Liver (tissue), 9 donors: ENCODE results near the gene TTBK1. TPM values are rescaled to one million over a fixed set of nuclear protein-coding genes. Genes with fewer than 3 reads are reported as not detected.
A peak's percentile ranks its signal among the peaks of the same experiment; 100 is the strongest.

Experiments used
- DNase-seq: peaks from one replicate; pipeline ENCODE4 v3.0.0-alpha.2; 2017; ENCODE audit warnings: low spot score
- H3K27ac ChIP-seq, 2 donors: one replicate each; pipeline ENCODE4 v1.7.0; 2013; ENCODE audit warnings: inconsistent platforms in 2 of 2, low read length in 2 of 2, control low read depth in 1 of 2, low read depth in 1 of 2, mild to moderate bottlenecking in 1 of 2
- H3K27me3 ChIP-seq, 4 donors: one replicate each; pipeline versions ENCODE4 v1.6.1 to v1.7.0; 2013; ENCODE audit warnings: low read length in 3 of 4, inconsistent platforms in 1 of 4, mild to moderate bottlenecking in 1 of 4, moderate library complexity in 1 of 4; ENCODE audit not compliant: control insufficient read depth in 4 of 4, insufficient read depth in 4 of 4
- H3K36me3 ChIP-seq, 4 donors: one replicate each; pipeline versions ENCODE4 v1.6.1 to v1.7.0; 2013; ENCODE audit warnings: low read length in 3 of 4, mild to moderate bottlenecking in 3 of 4, low read depth in 1 of 4, moderate library complexity in 1 of 4; ENCODE audit not compliant: control insufficient read depth in 4 of 4, insufficient read depth in 3 of 4
- H3K4me1 ChIP-seq, 4 donors: one replicate each; pipeline versions ENCODE4 v1.6.1 to v1.7.0; 2013; ENCODE audit warnings: low read length in 3 of 4, mild to moderate bottlenecking in 3 of 4, moderate library complexity in 1 of 4; ENCODE audit not compliant: control insufficient read depth in 4 of 4, insufficient read depth in 4 of 4
- H3K4me3 ChIP-seq, 3 donors: one replicate each; pipeline versions ENCODE4 v1.6.1 to v1.7.0; 2013; ENCODE audit warnings: low read length in 3 of 3, control low read depth in 1 of 3, low read depth in 1 of 3, mild to moderate bottlenecking in 1 of 3
- H3K9ac ChIP-seq, 2 donors: one replicate each; pipeline ENCODE4 v1.7.0; 2013; ENCODE audit warnings: low read length in 2 of 2, mild to moderate bottlenecking in 2 of 2, moderate library complexity in 2 of 2, control low read depth in 1 of 2, low read depth in 1 of 2
- H3K9me3 ChIP-seq, 4 donors: one replicate each; pipeline versions ENCODE4 v1.6.1 to v1.7.0; 2013; ENCODE audit warnings: low read length in 3 of 4; ENCODE audit not compliant: control insufficient read depth in 4 of 4
- EGR1 ChIP-seq, 2 donors: IDR thresholded peaks; 2 replicates each; pipeline ENCODE4 v1.6.1; 2016 to 2018; ENCODE audit warnings: antibody characterized with exemption in 2 of 2, low read depth in 2 of 2
- FOXA2 ChIP-seq: IDR thresholded peaks from 2 replicates; pipeline ENCODE4 v1.6.1; 2016; ENCODE audit warnings: antibody characterized with exemption
- GABPA ChIP-seq, 2 donors: IDR thresholded peaks in 1 of 2; conservative IDR thresholded peaks in 1 of 2; 2 replicates each; pipeline ENCODE4 v1.6.1; 2016; ENCODE audit warnings: antibody characterized with exemption in 2 of 2, mild to moderate bottlenecking in 1 of 2, moderate library complexity in 1 of 2
- HNF4A ChIP-seq, 2 donors: conservative IDR thresholded peaks; 2 replicates each; pipeline ENCODE4 v1.6.1; 2016; ENCODE audit warnings: antibody characterized with exemption in 2 of 2, mild to moderate bottlenecking in 2 of 2
- HNF4G ChIP-seq: IDR thresholded peaks from 2 replicates; pipeline ENCODE4 v1.6.1; 2016; ENCODE audit warnings: antibody characterized with exemption
- JUND ChIP-seq, 2 donors: IDR thresholded peaks; 2 replicates each; pipeline ENCODE4 v1.6.1; 2016; ENCODE audit warnings: antibody characterized with exemption in 2 of 2
- NR2F2 ChIP-seq: IDR thresholded peaks from 2 replicates; pipeline ENCODE4 v1.6.1; 2016; ENCODE audit warnings: antibody characterized with exemption
- RAD21 ChIP-seq, 2 donors: IDR thresholded peaks; 2 replicates each; pipeline ENCODE4 v1.6.1; 2016; ENCODE audit warnings: antibody characterized with exemption in 2 of 2, mild to moderate bottlenecking in 2 of 2
- RXRA ChIP-seq, 2 donors: IDR thresholded peaks; 2 replicates each; pipeline ENCODE4 v1.6.1; 2017 to 2018; ENCODE audit warnings: antibody characterized with exemption in 2 of 2, mild to moderate bottlenecking in 1 of 2
- SP1 ChIP-seq: IDR thresholded peaks from 2 replicates; pipeline ENCODE4 v1.6.1; 2018; ENCODE audit warnings: antibody characterized with exemption, mild to moderate bottlenecking
- TAF1 ChIP-seq: conservative IDR thresholded peaks from 2 replicates; pipeline ENCODE4 v1.6.1; 2016; ENCODE audit warnings: antibody characterized with exemption, mild to moderate bottlenecking
- YY1 ChIP-seq: IDR thresholded peaks from 2 replicates; pipeline ENCODE4 v1.6.1; 2016; ENCODE audit warnings: antibody characterized with exemption, mild to moderate bottlenecking
- WGBS: extraction: QIAGEN DNeasy Blood & Tissue Kit; methylation state at CpG from one replicate; pipeline ENCODE4 v1.1.7; 2013; 5-methylcytosine and 5-hydroxymethylcytosine counted together
- polyA plus RNA-seq, 2 donors: library from polyadenylated mRNA; stranded (reverse) in 1 of 2; unstranded in 1 of 2; fragments of 200-250 nt in 1 of 2; fragments of >200 nt in 1 of 2; fragmentation: Nextera tagmentation in 1 of 2; extraction: Ambion mirVana in 1 of 2; gene quantifications; one replicate each; pipeline versions ENCODE4 v1.2.1 to v1.2.3, GENCODE V29; 2013 to 2015
- total RNA-seq, 2 donors: library from RNA; depleted of rRNA; stranded (reverse); fragments of >200 nt; gene quantifications; one replicate each; pipeline ENCODE4 v1.2.3, GENCODE V29; 2014
- TF ChIP-seq, protein P1 (sequence below): IDR thresholded peaks from 2 replicates; pipeline ENCODE4 v1.6.1; 2016; ENCODE audit warnings: antibody characterized with exemption
- TF ChIP-seq, protein P2 (sequence below): fragments of 150-350 bp; IDR thresholded peaks from 2 replicates; pipeline ENCODE4 v1.5.1; 2017; ENCODE audit warnings: improper control_type of control experiment, low read depth, low read length; ENCODE audit not compliant: missing input control
- TF ChIP-seq, protein P3 (sequence below): IDR thresholded peaks from 2 replicates; pipeline ENCODE4 v1.6.1; 2016; ENCODE audit warnings: antibody characterized with exemption
- TF ChIP-seq, protein P4 (sequence below): IDR thresholded peaks from 2 replicates; pipeline ENCODE4 v1.6.1; 2016; ENCODE audit warnings: antibody characterized with exemption
- TF ChIP-seq, protein P5 (sequence below): IDR thresholded peaks from 2 replicates; pipeline ENCODE4 v1.6.1; 2016; ENCODE audit warnings: antibody characterized with exemption, mild to moderate bottlenecking
- donor health status: healthy.
- donor health status: healthy.
- donor health status: healthy.
- donor health status: healthy.
- donor health status: healthy.

TTBK1 gene
- total and polyA plus RNA-seq, 4 donors, result 0.14 to 1.2 (median 0.44) TPM

DNA sequence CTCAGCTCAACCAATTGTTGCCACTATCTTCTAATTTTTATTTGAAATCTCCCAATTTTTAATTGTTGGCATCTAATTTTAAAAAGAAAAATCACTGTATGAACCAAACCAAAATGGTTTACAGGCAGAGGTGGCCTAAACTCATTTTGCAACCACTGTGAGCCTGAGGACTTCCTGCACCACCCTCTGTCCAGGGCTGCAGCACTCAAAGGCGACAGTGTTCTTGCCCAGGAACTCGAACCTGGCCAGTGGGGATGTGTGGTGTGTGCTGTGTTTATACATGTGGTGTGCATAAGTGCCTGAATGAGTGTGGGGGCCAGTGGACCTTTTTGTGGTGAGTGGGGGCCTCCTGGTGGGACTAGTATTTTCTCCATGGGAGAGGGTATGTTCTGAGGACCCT is 30.4 kb downstream of the TTBK1 start:
- Histone ChIP-seq H3K4me1 (peaks cover 39 to 82% (median 72%) of the 10 kb centered on the region in 4 donors), H3K27me3 (no peaks in the 10 kb centered on the region), H3K4me3 (no peak overlapping the region), H3K36me3 (no peaks in the 10 kb centered on the region), H3K9me3 (no peaks in the 10 kb centered on the region), H3K27ac (peak overlapping the region; percentile 85 to 90), H3K9ac (no peak overlapping the region)
- no peak for DNase-seq
- TF ChIP-seq RXRA (IDR thresholded peaks at IDR 0.05), result no peak
- TF ChIP-seq, protein P1, sequence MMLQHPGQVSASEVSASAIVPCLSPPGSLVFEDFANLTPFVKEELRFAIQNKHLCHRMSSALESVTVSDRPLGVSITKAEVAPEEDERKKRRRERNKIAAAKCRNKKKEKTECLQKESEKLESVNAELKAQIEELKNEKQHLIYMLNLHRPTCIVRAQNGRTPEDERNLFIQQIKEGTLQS, result no peak
- TF ChIP-seq JUND (IDR thresholded peaks at IDR 0.05), result no peak
- TF ChIP-seq TAF1, result no peak
- TF ChIP-seq, protein P2, sequence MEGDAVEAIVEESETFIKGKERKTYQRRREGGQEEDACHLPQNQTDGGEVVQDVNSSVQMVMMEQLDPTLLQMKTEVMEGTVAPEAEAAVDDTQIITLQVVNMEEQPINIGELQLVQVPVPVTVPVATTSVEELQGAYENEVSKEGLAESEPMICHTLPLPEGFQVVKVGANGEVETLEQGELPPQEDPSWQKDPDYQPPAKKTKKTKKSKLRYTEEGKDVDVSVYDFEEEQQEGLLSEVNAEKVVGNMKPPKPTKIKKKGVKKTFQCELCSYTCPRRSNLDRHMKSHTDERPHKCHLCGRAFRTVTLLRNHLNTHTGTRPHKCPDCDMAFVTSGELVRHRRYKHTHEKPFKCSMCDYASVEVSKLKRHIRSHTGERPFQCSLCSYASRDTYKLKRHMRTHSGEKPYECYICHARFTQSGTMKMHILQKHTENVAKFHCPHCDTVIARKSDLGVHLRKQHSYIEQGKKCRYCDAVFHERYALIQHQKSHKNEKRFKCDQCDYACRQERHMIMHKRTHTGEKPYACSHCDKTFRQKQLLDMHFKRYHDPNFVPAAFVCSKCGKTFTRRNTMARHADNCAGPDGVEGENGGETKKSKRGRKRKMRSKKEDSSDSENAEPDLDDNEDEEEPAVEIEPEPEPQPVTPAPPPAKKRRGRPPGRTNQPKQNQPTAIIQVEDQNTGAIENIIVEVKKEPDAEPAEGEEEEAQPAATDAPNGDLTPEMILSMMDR, result no peak
- TF ChIP-seq, protein P3, sequence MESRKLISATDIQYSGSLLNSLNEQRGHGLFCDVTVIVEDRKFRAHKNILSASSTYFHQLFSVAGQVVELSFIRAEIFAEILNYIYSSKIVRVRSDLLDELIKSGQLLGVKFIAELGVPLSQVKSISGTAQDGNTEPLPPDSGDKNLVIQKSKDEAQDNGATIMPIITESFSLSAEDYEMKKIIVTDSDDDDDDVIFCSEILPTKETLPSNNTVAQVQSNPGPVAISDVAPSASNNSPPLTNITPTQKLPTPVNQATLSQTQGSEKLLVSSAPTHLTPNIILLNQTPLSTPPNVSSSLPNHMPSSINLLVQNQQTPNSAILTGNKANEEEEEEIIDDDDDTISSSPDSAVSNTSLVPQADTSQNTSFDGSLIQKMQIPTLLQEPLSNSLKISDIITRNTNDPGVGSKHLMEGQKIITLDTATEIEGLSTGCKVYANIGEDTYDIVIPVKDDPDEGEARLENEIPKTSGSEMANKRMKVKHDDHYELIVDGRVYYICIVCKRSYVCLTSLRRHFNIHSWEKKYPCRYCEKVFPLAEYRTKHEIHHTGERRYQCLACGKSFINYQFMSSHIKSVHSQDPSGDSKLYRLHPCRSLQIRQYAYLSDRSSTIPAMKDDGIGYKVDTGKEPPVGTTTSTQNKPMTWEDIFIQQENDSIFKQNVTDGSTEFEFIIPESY, result no peak
- TF ChIP-seq, protein P4, sequence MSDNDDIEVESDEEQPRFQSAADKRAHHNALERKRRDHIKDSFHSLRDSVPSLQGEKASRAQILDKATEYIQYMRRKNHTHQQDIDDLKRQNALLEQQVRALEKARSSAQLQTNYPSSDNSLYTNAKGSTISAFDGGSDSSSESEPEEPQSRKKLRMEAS, result no peak
- 31% methylated on average over 2 of the region's 2 CpGs for WGBS

DNA sequence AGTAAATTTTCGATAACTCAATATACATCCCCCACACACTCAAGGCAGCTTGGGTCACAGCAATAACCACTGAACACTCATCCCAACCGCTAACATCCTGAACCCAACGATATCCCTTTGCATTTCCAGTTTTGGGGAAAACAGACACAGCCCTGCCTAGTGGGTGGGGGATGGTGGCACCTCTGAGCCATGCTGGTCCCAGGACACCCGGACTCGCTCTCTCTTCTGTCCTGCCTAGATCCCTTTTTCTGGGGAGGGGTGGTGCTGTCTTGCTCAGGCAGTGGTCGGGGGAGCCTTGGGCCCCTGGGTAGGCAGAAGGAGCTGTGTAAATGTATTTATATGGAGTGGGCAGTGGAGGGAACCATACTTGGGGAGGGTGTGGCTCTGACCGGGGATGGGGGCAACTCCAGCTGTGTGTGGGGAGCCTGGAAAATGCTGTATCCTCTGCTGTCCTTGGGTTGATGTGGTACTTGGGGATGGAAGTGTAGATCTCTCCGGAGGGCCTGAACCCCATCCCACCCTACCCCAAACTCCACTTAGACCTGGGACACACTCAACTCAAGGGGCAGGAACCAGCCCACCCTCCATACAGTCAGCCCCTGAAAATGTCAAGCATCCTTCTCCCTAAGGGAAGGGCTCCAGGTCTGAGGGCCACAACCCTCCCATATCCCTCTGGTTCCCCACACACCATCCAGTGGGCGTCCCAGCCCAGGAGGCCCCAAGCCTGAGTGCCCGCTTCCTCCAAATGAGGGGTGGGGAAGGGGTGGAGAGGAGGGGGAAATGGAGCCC is 31.0 kb downstream of the TTBK1 start:
- WGBS, result 60% methylated on average over 10 of the region's 10 CpGs
- Histone ChIP-seq H3K9ac (peak overlapping the region; percentile 32 to 55), H3K36me3 (no peaks in the 10 kb centered on the region), H3K9me3 (no peaks in the 10 kb centered on the region), H3K27ac (peak overlapping the region; percentile 85 to 90), H3K4me3 (peak overlapping the region; percentile 27 to 74 (median 68)), H3K4me1 (peaks cover 44 to 82% (median 72%) of the 10 kb centered on the region in 4 donors), H3K27me3 (no peaks in the 10 kb centered on the region)
- no peak for DNase-seq
- TF ChIP-seq, protein P3, result no peak
- TF ChIP-seq HNF4G (no peak), NR2F2 (no peak), FOXA2 (no peak), SP1 (no peak), GABPA (IDR thresholded peaks at IDR 0.05 in 1 of 2, conservative IDR thresholded peaks at IDR 0.05 in 1 of 2) (no peak), RXRA (IDR thresholded peaks at IDR 0.05) (no peak), TAF1 (no peak), RAD21 (IDR thresholded peaks at IDR 0.05) (no peak), EGR1 (IDR thresholded peaks at IDR 0.05; ENCODE audit: low read depth in 2 of 2) (no peak), HNF4A (conservative IDR thresholded peaks at IDR 0.05) (no peak), YY1 (no peak)
- TF ChIP-seq, protein P5, sequence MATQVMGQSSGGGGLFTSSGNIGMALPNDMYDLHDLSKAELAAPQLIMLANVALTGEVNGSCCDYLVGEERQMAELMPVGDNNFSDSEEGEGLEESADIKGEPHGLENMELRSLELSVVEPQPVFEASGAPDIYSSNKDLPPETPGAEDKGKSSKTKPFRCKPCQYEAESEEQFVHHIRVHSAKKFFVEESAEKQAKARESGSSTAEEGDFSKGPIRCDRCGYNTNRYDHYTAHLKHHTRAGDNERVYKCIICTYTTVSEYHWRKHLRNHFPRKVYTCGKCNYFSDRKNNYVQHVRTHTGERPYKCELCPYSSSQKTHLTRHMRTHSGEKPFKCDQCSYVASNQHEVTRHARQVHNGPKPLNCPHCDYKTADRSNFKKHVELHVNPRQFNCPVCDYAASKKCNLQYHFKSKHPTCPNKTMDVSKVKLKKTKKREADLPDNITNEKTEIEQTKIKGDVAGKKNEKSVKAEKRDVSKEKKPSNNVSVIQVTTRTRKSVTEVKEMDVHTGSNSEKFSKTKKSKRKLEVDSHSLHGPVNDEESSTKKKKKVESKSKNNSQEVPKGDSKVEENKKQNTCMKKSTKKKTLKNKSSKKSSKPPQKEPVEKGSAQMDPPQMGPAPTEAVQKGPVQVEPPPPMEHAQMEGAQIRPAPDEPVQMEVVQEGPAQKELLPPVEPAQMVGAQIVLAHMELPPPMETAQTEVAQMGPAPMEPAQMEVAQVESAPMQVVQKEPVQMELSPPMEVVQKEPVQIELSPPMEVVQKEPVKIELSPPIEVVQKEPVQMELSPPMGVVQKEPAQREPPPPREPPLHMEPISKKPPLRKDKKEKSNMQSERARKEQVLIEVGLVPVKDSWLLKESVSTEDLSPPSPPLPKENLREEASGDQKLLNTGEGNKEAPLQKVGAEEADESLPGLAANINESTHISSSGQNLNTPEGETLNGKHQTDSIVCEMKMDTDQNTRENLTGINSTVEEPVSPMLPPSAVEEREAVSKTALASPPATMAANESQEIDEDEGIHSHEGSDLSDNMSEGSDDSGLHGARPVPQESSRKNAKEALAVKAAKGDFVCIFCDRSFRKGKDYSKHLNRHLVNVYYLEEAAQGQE, result no peak
- TF ChIP-seq, protein P1, result no peak
- TF ChIP-seq, protein P2, result no peak
- TF ChIP-seq, protein P4, result no peak
